Measurements from ENCODE around the gene SMPD3. TPM values are rescaled to one million over a fixed set of nuclear protein-coding genes. Genes with fewer than 3 reads are reported as not detected.

SMPD3 gene
- total and polyA plus RNA-seq, 2 experiments from 2014 or later = 0.57 to 0.83 TPM

GRCh38 chr16:68362262-68362913 lies 85.9 kb downstream of the SMPD3 start (continued):
- no peak for TF ChIP-seq EZH2 (IDR thresholded peaks at IDR 0.05; ENCODE audit: low read depth, unreplicated experiment)
- no peak for TF ChIP-seq ZNF462 (CRISPR knock-in tag; IDR thresholded peaks at IDR 0.05)
- TF ChIP-seq STAT1 (IDR thresholded peaks at IDR 0.05; ENCODE audit: unreplicated experiment) = no peak
- no peak for TF ChIP-seq ZNF331 (CRISPR knock-in tag; IDR thresholded peaks at IDR 0.05; ENCODE audit: low read depth)
- TF ChIP-seq POLR2AphosphoS5 (IDR thresholded peaks at IDR 0.05; ENCODE audit: low read depth) = no peak
- TF ChIP-seq CREB1 (CRISPR knock-in tag; IDR thresholded peaks at IDR 0.05; ENCODE audit: low read depth) = no peak

- H3K4me1 Mint-ChIP-seq = peaks cover 20% of the 10 kb centered on the region
- Histone ChIP-seq H3K36me3 (ENCODE audit: insufficient read depth) (no peaks in the 10 kb centered on the region; the same call in 1 of the 2 replicates), H3K9me2 (ENCODE audit: insufficient read depth) (no peaks in the 10 kb centered on the region), H3K27me3 (ENCODE audit: insufficient read depth) (no peaks in the 10 kb centered on the region), H3K4me1 (ENCODE audit: insufficient read depth) (no peaks in the 10 kb centered on the region), H3K4me2 (no peak overlapping the region), H3K79me2 (replicated peaks; ENCODE audit: insufficient read depth) (no peaks in the 10 kb centered on the region), H3K4me3 (no peak overlapping the region), H4K20me1 (replicated peaks; ENCODE audit: insufficient read depth) (no peaks in the 10 kb centered on the region; the same call in 1 of the 2 replicates), H2AFZ (no peak overlapping the region), H3K27ac (ENCODE audit: low read depth) (no peak overlapping the region), H3F3A (replicated peaks; ENCODE audit: low read depth) (no peaks in the 10 kb centered on the region)
- H3K27me3 Mint-ChIP-seq (ENCODE audit: insufficient read depth, low read depth, poor library complexity) = peaks cover 9% of the 10 kb centered on the region
- DNase-seq (ENCODE audit: low spot score) (no peak), ATAC-seq (peak; percentile 13)
- H3K36me3 Mint-ChIP-seq (ENCODE audit: low read depth) = peaks cover 9% of the 10 kb centered on the region; the same call in 2 of the 3 replicates
- H3K4me3 Mint-ChIP-seq = no peak overlapping the region
- no peaks in the 10 kb centered on the region for H3K9me3 Mint-ChIP-seq
- no peak overlapping the region for H3K27ac Mint-ChIP-seq
- TF ChIP-seq CREB1 (CRISPR knock-in tag; IDR thresholded peaks at IDR 0.05; ENCODE audit: low read depth) (no peak), JUNB (IDR thresholded peaks at IDR 0.05; ENCODE audit: unreplicated experiment) (no peak), CTCF (conservative IDR thresholded peaks at IDR 0.05; ENCODE audit: low read depth in 2 of 2) (no peak), POLR2AphosphoS5 (IDR thresholded peaks at IDR 0.05; ENCODE audit: low read depth) (no peak)
These were observed 86.8 kb downstream of the SMPD3 start for GRCh38 chr16:68361485-68361884.
